Parathyroid adenoma (tissue), 2 donors: ENCODE results near the gene COG7.

Source experiments
- H2AFZ ChIP-seq: fragments of 300-600 bp; sonication (generic); one replicate; pipeline ENCODE4 v1.7.0; 2017; ENCODE audit warnings: antibody characterized with exemption, mild to moderate bottlenecking
- H3K27ac ChIP-seq: fragments of 300-600 bp; sonication (generic); one replicate; pipeline ENCODE4 v1.7.0; 2017
- H3K27me3 ChIP-seq: fragments of 300-600 bp; sonication (generic); one replicate; pipeline ENCODE4 v1.7.0; 2017; ENCODE audit warnings: low read length; ENCODE audit not compliant: control insufficient read depth, insufficient read depth
- H3K36me3 ChIP-seq: fragments of 300-600 bp; sonication (generic); one replicate; pipeline ENCODE4 v1.7.0; 2017; ENCODE audit warnings: low read length; ENCODE audit not compliant: control insufficient read depth, insufficient read depth
- H3K4me1 ChIP-seq: fragments of 300-600 bp; sonication (generic); one replicate; pipeline ENCODE4 v1.7.0; 2017; ENCODE audit warnings: control low read depth
- H3K4me2 ChIP-seq: fragments of 300-600 bp; sonication (generic); one replicate; pipeline ENCODE4 v1.7.0; 2017; ENCODE audit warnings: low read length
- H3K4me3 ChIP-seq: fragments of 300-600 bp; sonication (generic); one replicate; pipeline ENCODE4 v1.7.0; 2017; ENCODE audit warnings: low read depth, low read length
- H3K79me2 ChIP-seq: fragments of 300-600 bp; sonication (generic); one replicate; pipeline ENCODE4 v1.7.0; 2017; ENCODE audit warnings: control low read depth
- H3K9ac ChIP-seq: fragments of 300-600 bp; sonication (generic); one replicate; pipeline ENCODE4 v1.7.0; 2017; ENCODE audit warnings: mild to moderate bottlenecking
- H3K9me3 ChIP-seq: fragments of 300-600 bp; sonication (generic); one replicate; pipeline ENCODE4 v1.7.0; 2017; ENCODE audit warnings: low read length; ENCODE audit not compliant: control insufficient read depth
- TF ChIP-seq, protein P1 (sequence below): fragments of 300-600 bp; sonication (generic); IDR thresholded peaks from one replicate; pipeline ENCODE4 v1.7.0; 2017; ENCODE audit warnings: antibody characterized with exemption, mild to moderate bottlenecking
- donor health status: primary hyperparathyroidism.

COG7 gene

DNA sequence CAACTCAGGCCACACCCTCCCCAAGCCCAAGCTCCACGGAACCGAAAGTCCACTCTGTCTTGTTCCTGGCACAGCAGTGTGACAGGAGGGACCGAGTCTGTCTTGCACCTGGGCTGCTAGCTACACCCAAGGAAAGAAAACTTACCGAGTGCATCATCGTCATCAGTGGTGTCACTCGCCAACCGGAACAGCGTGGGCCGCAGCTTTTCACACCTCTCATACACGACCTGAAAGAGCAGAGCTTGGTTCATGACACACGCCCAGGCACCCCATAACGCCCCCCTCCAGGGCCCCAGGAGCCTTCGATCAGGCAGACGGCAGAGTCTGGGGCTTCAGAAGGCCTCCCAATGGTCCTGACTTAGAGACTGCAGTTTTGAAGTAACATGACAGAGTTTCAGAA, 29.8 kb upstream of the COG7 start:
- no peaks in the 10 kb centered on the region for H3K36me3 ChIP-seq
- no peak overlapping the region for H3K4me3 ChIP-seq
- no peak overlapping the region for H3K27ac ChIP-seq
- no peaks in the 10 kb centered on the region for H3K9me3 ChIP-seq
- no peak overlapping the region for H2AFZ ChIP-seq
- no peak overlapping the region for H3K4me2 ChIP-seq
- peaks cover 5% of the 10 kb centered on the region for H3K79me2 ChIP-seq
- H3K4me1 ChIP-seq, result no peaks in the 10 kb centered on the region
- H3K27me3 ChIP-seq, result no peaks in the 10 kb centered on the region
- TF ChIP-seq, protein P1, sequence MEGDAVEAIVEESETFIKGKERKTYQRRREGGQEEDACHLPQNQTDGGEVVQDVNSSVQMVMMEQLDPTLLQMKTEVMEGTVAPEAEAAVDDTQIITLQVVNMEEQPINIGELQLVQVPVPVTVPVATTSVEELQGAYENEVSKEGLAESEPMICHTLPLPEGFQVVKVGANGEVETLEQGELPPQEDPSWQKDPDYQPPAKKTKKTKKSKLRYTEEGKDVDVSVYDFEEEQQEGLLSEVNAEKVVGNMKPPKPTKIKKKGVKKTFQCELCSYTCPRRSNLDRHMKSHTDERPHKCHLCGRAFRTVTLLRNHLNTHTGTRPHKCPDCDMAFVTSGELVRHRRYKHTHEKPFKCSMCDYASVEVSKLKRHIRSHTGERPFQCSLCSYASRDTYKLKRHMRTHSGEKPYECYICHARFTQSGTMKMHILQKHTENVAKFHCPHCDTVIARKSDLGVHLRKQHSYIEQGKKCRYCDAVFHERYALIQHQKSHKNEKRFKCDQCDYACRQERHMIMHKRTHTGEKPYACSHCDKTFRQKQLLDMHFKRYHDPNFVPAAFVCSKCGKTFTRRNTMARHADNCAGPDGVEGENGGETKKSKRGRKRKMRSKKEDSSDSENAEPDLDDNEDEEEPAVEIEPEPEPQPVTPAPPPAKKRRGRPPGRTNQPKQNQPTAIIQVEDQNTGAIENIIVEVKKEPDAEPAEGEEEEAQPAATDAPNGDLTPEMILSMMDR, result no peak
- H3K9ac ChIP-seq, result no peak overlapping the region

DNA sequence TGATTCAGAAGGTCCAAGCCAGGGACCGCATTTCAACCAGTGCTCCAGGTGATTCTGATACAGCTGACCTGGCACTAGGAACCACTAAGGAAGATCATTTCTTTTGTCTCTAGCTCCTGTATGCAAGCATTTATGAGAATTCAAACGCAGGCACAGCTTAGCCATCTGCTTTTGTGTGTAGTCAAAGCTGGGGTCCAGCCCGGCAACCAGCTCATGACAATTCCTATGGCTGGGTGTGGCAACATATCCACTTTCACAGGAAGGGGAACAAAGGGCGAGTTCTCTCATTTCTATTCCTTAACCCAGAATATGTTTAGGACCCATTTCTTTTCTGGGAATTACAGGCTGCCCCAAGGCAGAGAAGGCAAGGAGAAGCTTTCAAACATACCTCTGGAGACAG, 27.3 kb upstream of the COG7 start:
- H3K4me3 ChIP-seq, result no peak overlapping the region
- TF ChIP-seq, protein P1, result no peak
- no peak overlapping the region for H3K27ac ChIP-seq

DNA sequence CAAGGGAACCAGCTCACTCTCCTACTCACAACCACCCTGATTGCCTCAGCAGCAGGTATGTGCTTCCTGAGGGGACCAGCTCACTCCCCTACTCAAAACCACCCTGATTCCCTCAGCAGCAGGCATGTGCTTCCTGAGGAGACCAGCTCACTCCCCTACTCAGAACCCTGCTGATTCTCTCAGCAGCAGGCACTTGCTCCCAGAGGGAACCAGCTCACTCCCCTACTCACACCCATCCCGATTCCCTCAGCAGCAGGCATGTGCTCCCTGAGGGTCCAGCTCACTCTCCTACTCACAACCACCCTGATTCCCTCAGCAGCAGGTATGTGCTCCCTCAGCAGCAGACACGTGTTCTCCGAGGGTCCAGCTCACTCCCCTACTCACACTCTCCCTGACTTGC, 26.1 kb upstream of the COG7 start:
- no peak overlapping the region for H3K27ac ChIP-seq
- no peaks in the 10 kb centered on the region for H3K27me3 ChIP-seq
- no peaks in the 10 kb centered on the region for H3K36me3 ChIP-seq
- no peak overlapping the region for H3K9ac ChIP-seq
- H3K79me2 ChIP-seq, result no peaks in the 10 kb centered on the region
- no peak overlapping the region for H3K4me2 ChIP-seq
- no peak overlapping the region for H3K4me3 ChIP-seq
- no peaks in the 10 kb centered on the region for H3K4me1 ChIP-seq
- TF ChIP-seq, protein P1, result no peak
- H3K9me3 ChIP-seq, result no peaks in the 10 kb centered on the region
- no peak overlapping the region for H2AFZ ChIP-seq

More for the DNA sequence above, 27.3 kb upstream of the COG7 start:
- Histone ChIP-seq H2AFZ (no peak overlapping the region), H3K27me3 (no peaks in the 10 kb centered on the region), H3K9ac (no peak overlapping the region), H3K4me1 (no peaks in the 10 kb centered on the region), H3K9me3 (no peaks in the 10 kb centered on the region), H3K79me2 (no peaks in the 10 kb centered on the region), H3K36me3 (no peaks in the 10 kb centered on the region), H3K4me2 (no peak overlapping the region)

DNA sequence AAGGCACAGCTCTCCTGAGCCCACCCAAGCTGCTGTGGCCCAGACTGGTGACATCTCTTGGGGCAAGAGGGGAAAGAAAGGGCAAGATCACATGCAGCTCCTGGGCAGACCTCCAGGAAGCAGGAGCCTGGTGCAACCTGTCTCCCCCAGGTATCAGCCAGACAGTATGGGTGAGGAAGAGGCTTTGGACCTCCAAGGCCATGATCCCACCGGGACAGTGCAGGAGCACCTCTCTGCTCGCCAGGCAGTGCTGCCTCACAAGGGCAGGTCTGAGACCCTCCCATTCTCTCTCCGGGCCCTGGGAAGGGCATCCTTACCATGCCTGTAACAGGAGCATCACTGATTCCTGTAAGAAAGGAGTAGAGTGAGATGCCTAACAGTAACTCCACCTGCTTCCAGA, 25.6 kb upstream of the COG7 start:
- H3K4me3 ChIP-seq, result no peak overlapping the region
- H3K36me3 ChIP-seq, result no peaks in the 10 kb centered on the region
- no peak overlapping the region for H2AFZ ChIP-seq
- H3K9ac ChIP-seq, result no peak overlapping the region
- H3K4me1 ChIP-seq, result no peaks in the 10 kb centered on the region
- no peaks in the 10 kb centered on the region for H3K9me3 ChIP-seq
- no peak overlapping the region for H3K4me2 ChIP-seq
- no peak overlapping the region for H3K27ac ChIP-seq
- TF ChIP-seq, protein P1, result no peak
- H3K79me2 ChIP-seq, result no peaks in the 10 kb centered on the region
- H3K27me3 ChIP-seq, result no peaks in the 10 kb centered on the region

DNA sequence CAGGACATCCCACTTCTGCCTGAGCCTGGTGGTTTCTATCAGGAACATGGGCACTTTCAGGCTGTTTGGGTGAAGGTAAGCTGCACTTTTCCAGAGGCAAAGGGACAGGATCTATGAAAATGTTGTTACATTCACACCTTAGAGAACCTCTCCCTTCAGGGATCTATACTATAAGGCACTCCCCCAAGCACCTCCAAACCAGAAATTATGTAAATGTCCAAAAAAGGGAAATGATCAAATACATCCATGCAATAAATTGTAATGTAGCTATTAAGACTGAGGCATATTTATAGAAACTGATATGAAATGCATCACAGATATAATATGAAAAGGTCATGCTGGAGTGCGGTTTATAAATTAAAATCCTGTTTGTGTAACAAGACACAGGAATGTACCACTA, 23.3 kb upstream of the COG7 start:
- Histone ChIP-seq H3K9ac (no peak overlapping the region), H3K4me1 (no peaks in the 10 kb centered on the region), H3K79me2 (no peaks in the 10 kb centered on the region), H3K4me2 (no peak overlapping the region), H3K36me3 (no peaks in the 10 kb centered on the region), H3K27ac (no peak overlapping the region), H3K4me3 (no peak overlapping the region), H3K27me3 (no peaks in the 10 kb centered on the region), H3K9me3 (no peaks in the 10 kb centered on the region), H2AFZ (no peak overlapping the region)
- TF ChIP-seq, protein P1, result no peak
